Right lobe of liver (tissue), 6 donors: Measurements from ENCODE around the gene KIF9. TPM values are rescaled to one million over a fixed set of nuclear protein-coding genes. Genes with fewer than 3 reads are reported as not detected.

ENCODE experiments used
- ATAC-seq, 4 donors: fragments of 200-7000 bp; cut with Tn5 transposase; one replicate each; pipeline ENCODE4 v1.9.1; 2020; ENCODE audit warnings: mild to moderate bottlenecking in 4 of 4, moderate library complexity in 4 of 4
- DNase-seq, 3 donors: peaks; one replicate each; pipeline ENCODE4 v3.0.0-alpha.2; 2020
- H3K27ac ChIP-seq, 3 donors: fragments of 200-600 bp; one replicate each; pipeline ENCODE4 v1.8.0; 2022
- H3K27me3 ChIP-seq, 2 donors: fragments of 200-600 bp; one replicate each; pipeline ENCODE4 v1.8.0; 2022
- H3K36me3 ChIP-seq, 4 donors: fragments of 200-600 bp; sonication (generic) in 1 of 4; one replicate each; pipeline versions ENCODE4 v1.5.1 to v1.8.0; 2017 to 2022; ENCODE audit warnings: control low read depth in 1 of 4
- H3K4me1 ChIP-seq, 4 donors: fragments of 200-600 bp; sonication (generic) in 1 of 4; one replicate each; pipeline versions ENCODE4 v1.5.1 to v1.8.0; 2017 to 2022; ENCODE audit warnings: control low read depth in 1 of 4
- H3K4me3 ChIP-seq, 3 donors: fragments of 200-600 bp; one replicate each; pipeline ENCODE4 v1.8.0; 2022
- H3K9me3 ChIP-seq, 4 donors: fragments of 200-600 bp; sonication (generic) in 1 of 4; one replicate each; pipeline versions ENCODE4 v1.5.1 to v1.8.0; 2017 to 2022; ENCODE audit warnings: control low read depth in 1 of 4
- CTCF ChIP-seq, 4 donors: fragments of 200-600 bp in 3 of 4; fragments of 450-650 bp in 1 of 4; IDR thresholded peaks; one replicate each; pipeline versions ENCODE4 v1.5.1 to v1.8.0; 2016 to 2022; ENCODE audit warnings: antibody characterized with exemption in 4 of 4, mild to moderate bottlenecking in 2 of 4
- POLR2A ChIP-seq: fragments of 450-650 bp; IDR thresholded peaks from one replicate; pipeline ENCODE4 v1.6.1; 2017; ENCODE audit warnings: antibody characterized with exemption, mild to moderate bottlenecking
- WGBS: methylation state at CpG from one replicate; pipeline ENCODE4 v1.1.6; 2018; ENCODE audit warnings: low coverage, low lambda C conversion rate; ENCODE audit not compliant: insufficient coverage; ENCODE audit errors: missing lambda C conversion rate; 5-methylcytosine and 5-hydroxymethylcytosine counted together
- intact Hi-C, 2 donors: fragments of 100-400 bp; cut with DNase I; formaldehyde crosslinking; loops; one replicate each; pipeline versions ENCODE4 v1.11.2 to v1.14.1; 2022
- total RNA-seq, 6 experiments: library from RNA; depleted of rRNA in 2 of 6; stranded (reverse); fragments of >200 nt in 2 of 6; fragmentation: NEBNext Ultra II Directional in 3 of 6; extraction: Animal tissue kit (Norgen Biotek cat#: 25700) in 3 of 6; gene quantifications; one replicate each; pipeline versions ENCODE4 v1.1.0 to v1.2.4, GENCODE V29; 2016 to 2023
- donor health status: DM: no; HTN: yes; CAD: no.
- donor health status: DM: no; HTN: no; CAD: no.
- donor health status: DM: no; HTN: no; CAD: no.
- donor health status: DM: no; HTN: yes; CAD: no.
- donor health status: DM: no; HTN: yes; CAD: no.

KIF9 gene
- total RNA-seq, 6 experiments from 2014 or later: 2.1 to 4.7 (median 3.2) TPM

DNA sequence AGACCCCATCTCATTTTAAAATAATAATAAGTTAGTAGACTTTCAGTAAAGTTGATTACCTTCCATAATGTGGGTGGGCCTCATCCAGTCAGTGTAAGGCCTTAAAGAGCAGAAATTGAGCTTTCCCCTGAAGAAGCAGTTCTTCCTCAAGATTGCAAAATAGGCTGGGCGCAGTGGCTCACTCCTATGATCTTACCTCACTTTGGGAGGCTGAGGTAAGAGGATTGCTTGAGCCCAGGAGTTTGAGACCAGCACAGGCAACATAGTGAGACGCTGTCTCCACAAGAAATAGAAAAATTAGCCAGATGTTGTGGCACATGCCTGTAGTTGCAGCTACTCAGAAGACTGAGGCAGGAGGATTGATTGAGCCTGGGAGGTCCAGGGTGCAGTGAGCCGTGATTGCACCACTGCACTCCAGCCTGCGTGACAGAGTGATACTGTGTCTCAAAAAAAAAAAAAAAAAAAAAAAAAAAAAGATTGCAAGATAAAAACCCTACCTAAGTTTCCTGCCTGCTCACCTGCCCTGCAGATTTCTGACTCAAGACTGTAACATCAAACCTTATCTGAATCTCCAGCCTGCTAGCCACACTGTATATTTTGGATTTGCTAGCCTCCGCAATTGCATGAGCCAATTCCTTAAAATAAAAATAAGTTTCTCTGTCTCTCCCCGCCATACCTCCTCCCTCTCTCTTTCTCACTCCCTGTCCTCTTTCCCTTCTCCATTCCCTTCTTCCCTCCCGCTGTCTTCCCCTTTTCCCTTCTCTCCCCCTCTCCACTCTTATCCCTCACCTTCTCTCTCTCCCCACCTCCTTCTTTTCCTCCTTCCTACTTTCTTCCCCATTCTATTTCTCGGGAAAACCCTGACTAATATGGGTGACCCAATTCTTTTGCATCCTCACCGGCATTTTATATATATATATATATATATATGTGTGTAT lies 17.1 kb upstream of the KIF9 start:
- DNase-seq: no peak
- intact Hi-C loops: no loop called here
- Histone ChIP-seq H3K4me1 (peaks cover 0 to 3% (median 0%) of the 10 kb centered on the region in 4 donors), H3K4me3 (no peak overlapping the region), H3K27me3 (no peaks in the 10 kb centered on the region), H3K36me3 (peaks cover 0 to 14% (median 0%) of the 10 kb centered on the region in 4 donors), H3K27ac (no peak overlapping the region), H3K9me3 (no peaks in the 10 kb centered on the region)
- 76% methylated on average over 9 of the region's 9 CpGs for WGBS
- peak in 1 of 4 donors; percentile 11 for ATAC-seq
- TF ChIP-seq POLR2A (no peak), CTCF (IDR thresholded peaks at IDR 0.05) (no peak)

GRCh38 chr3:47298439-47298838 lies 15.8 kb upstream of the KIF9 start:
- Histone ChIP-seq H3K4me1 (peaks cover 0 to 3% (median 0%) of the 10 kb centered on the region in 4 donors), H3K4me3 (no peak overlapping the region), H3K9me3 (no peaks in the 10 kb centered on the region), H3K36me3 (peaks cover 0 to 14% (median 1%) of the 10 kb centered on the region in 4 donors), H3K27ac (no peak overlapping the region), H3K27me3 (no peaks in the 10 kb centered on the region)
- no peak for TF ChIP-seq POLR2A
- TF ChIP-seq CTCF (IDR thresholded peaks at IDR 0.05): no peak
- no peak for ATAC-seq
- DNase-seq: no peak
- WGBS: 92% methylated on average over 3 of the region's 3 CpGs
- intact Hi-C loops: no loop called here

GRCh38 chr3:47296562-47297302 lies 14.1 kb upstream of the KIF9 start:
- TF ChIP-seq CTCF (IDR thresholded peaks at IDR 0.05) (no peak), POLR2A (no peak)
- H3K4me1 ChIP-seq: peaks cover 0 to 8% (median 1%) of the 10 kb centered on the region in 4 donors
- ATAC-seq (peak in 3 of 4 donors; percentile 40 to 56 (median 42)), DNase-seq (no peak)
- no peak overlapping the region for H3K27ac ChIP-seq
- H3K4me3 ChIP-seq: no peak overlapping the region
- WGBS: 81% methylated on average over 2 of the region's 2 CpGs
- intact Hi-C loops: no loop called here
- H3K27me3 ChIP-seq: no peaks in the 10 kb centered on the region
- no peaks in the 10 kb centered on the region for H3K9me3 ChIP-seq
- peaks cover 0 to 4% (median 0%) of the 10 kb centered on the region in 4 donors for H3K36me3 ChIP-seq

GRCh38 chr3:47295976-47296375 lies 13.4 kb upstream of the KIF9 start:
- 91% methylated on average over 4 of the region's 6 CpGs for WGBS

More at GRCh38 chr3:47295976-47296375, 13.4 kb upstream of the KIF9 start:
- Histone ChIP-seq H3K4me1 (peaks cover 0 to 13% (median 0%) of the 10 kb centered on the region in 4 donors), H3K27me3 (no peaks in the 10 kb centered on the region), H3K9me3 (no peaks in the 10 kb centered on the region), H3K27ac (no peak overlapping the region), H3K4me3 (no peak overlapping the region), H3K36me3 (peaks cover 0 to 4% (median 0%) of the 10 kb centered on the region in 4 donors)
- no peak for DNase-seq
- TF ChIP-seq CTCF (IDR thresholded peaks at IDR 0.05) (no peak), POLR2A (no peak)
- intact Hi-C loops: no loop called here
- ATAC-seq: no peak
